Keratinocyte (primary cell): Measurements from ENCODE around the gene TBC1D2. TPM values are rescaled to one million over a fixed set of nuclear protein-coding genes. Genes with fewer than 3 reads are reported as not detected.

Experiments
- DNase-seq: peaks from one replicate; pipeline ENCODE4 v3.0.0-alpha.2; 2011; ENCODE audit warnings: low read depth, missing footprints, low spot score
- FAIRE-seq: peaks from 2 replicates; lab custom pipeline; 2011; peaks lifted over from hg19 to GRCh38; lab: Jason Lieb, UNC
- H2AFZ ChIP-seq: 2 replicates; pipeline ENCODE4 v1.6.0; 2012; ENCODE audit warnings: low read length, control low read depth, inconsistent platforms; ENCODE audit not compliant: control insufficient read depth
- H3K27ac ChIP-seq: 2 replicates; pipeline ENCODE4 v1.5.1; 2011; ENCODE audit warnings: low read length; ENCODE audit not compliant: control insufficient read depth, insufficient read depth
- H3K27me3 ChIP-seq: 3 replicates; pipeline ENCODE4 v1.6.0; 2011; ENCODE audit warnings: low read length; ENCODE audit not compliant: control insufficient read depth, insufficient read depth; ENCODE audit errors: extremely low read depth
- H3K36me3 ChIP-seq, 2 experiments: 2 replicates in 1 of 2; 3 replicates in 1 of 2; pipeline ENCODE4 v1.5.1; 2011; ENCODE audit warnings: low read length in 2 of 2, mild to moderate bottlenecking in 1 of 2; ENCODE audit not compliant: control insufficient read depth in 2 of 2, insufficient read depth in 2 of 2; ENCODE audit errors: extremely low read depth in 1 of 2
- H3K4me1 ChIP-seq: 3 replicates; pipeline ENCODE4 v1.5.1; 2011; ENCODE audit warnings: low read length; ENCODE audit not compliant: control insufficient read depth, insufficient read depth; ENCODE audit errors: extremely low read depth
- H3K4me2 ChIP-seq: 3 replicates; pipeline ENCODE4 v1.6.0; 2011; ENCODE audit warnings: low read depth, low read length; ENCODE audit not compliant: control insufficient read depth, insufficient read depth; ENCODE audit errors: extremely low read depth
- H3K4me3 ChIP-seq, 3 experiments: fragments of 200-600 bp in 1 of 3; sonication (generic) in 1 of 3; 2 replicates in 2 of 3; 3 replicates in 1 of 3; pipeline ENCODE4 v1.5.1; 2011 to 2016; ENCODE audit warnings: low read length in 3 of 3, mild to moderate bottlenecking in 3 of 3, control low read depth in 2 of 3, inconsistent platforms in 1 of 3, low read depth in 1 of 3, mixed read lengths in 1 of 3, mixed run types in 1 of 3, moderate library complexity in 1 of 3; ENCODE audit not compliant: control insufficient read depth in 2 of 3, insufficient read depth in 2 of 3; ENCODE audit errors: extremely low read depth in 1 of 3
- H3K79me2 ChIP-seq: 2 replicates; pipeline ENCODE4 v1.6.0; 2012; ENCODE audit warnings: low read length; ENCODE audit not compliant: control insufficient read depth, insufficient read depth
- H3K9ac ChIP-seq: 3 replicates; pipeline ENCODE4 v1.6.0; 2011; ENCODE audit warnings: low read length; ENCODE audit not compliant: control insufficient read depth, insufficient read depth; ENCODE audit errors: extremely low read depth
- H3K9me1 ChIP-seq: 3 replicates; pipeline ENCODE4 v1.6.0; 2011; ENCODE audit warnings: low read length; ENCODE audit not compliant: control insufficient read depth, insufficient read depth; ENCODE audit errors: extremely low read depth
- H3K9me3 ChIP-seq: 2 replicates; pipeline ENCODE4 v1.5.1; 2012; ENCODE audit warnings: low read depth, low read length; ENCODE audit not compliant: control insufficient read depth
- H4K20me1 ChIP-seq: 3 replicates; pipeline ENCODE4 v1.6.0; 2011; ENCODE audit warnings: low read length; ENCODE audit not compliant: control insufficient read depth, insufficient read depth; ENCODE audit errors: extremely low read depth
- CTCF ChIP-seq, 3 experiments: IDR thresholded peaks in 1 of 3; conservative IDR thresholded peaks in 1 of 3; optimal IDR thresholded peaks in 1 of 3; 2 replicates in 2 of 3; 3 replicates in 1 of 3; pipeline versions ENCODE3 to v1.5.1; 2011; ENCODE audit warnings: low read length in 3 of 3, mild to moderate bottlenecking in 3 of 3, moderate library complexity in 2 of 3, control low read depth in 1 of 3, inconsistent platforms in 1 of 3; ENCODE audit not compliant: insufficient read depth in 2 of 3; ENCODE audit errors: extremely low read depth in 1 of 3
- EZH2 ChIP-seq: IDR thresholded peaks from one replicate; pipeline ENCODE4 v1.6.1; 2012; ENCODE audit warnings: inconsistent platforms, mild to moderate bottlenecking, low read length, moderate library complexity
- dilution Hi-C: fragments of 300-500 bp; cut with MboI; formaldehyde crosslinking; loops from one replicate; pipeline ENCODE4 v1.7.0; 2020; ENCODE audit warnings: low sequenced_read_pairs; ENCODE audit not compliant: extremely low pct_ligation_motif_present
- polyA plus RNA-seq, 5 experiments: library from polyadenylated mRNA; depleted of rRNA in 3 of 5; stranded (reverse) in 3 of 5; stranded (forward) in 1 of 5; unstranded in 1 of 5; fragments of >200 nt; gene quantifications; 1 replicate in 1 of 5; 2 replicates in 3 of 5; 3 replicates in 1 of 5; pipeline versions ENCODE4 v1.2.1 to v1.2.3, GENCODE V29; 2011 to 2012; ENCODE audit warnings: missing spikeins in 2 of 5, low read depth in 1 of 5, low replicate concordance in 1 of 5

Gene TBC1D2
- polyA plus RNA-seq, 1 donor (not counting 4 experiments of a cell fraction or from before 2014, with no cell fraction given): 59.2 TPM

GRCh38 chr9:98289614-98290201 lies 34.3 kb upstream of the TBC1D2 start:
- Histone ChIP-seq H3K4me1 (no peaks in the 10 kb centered on the region), H3K9me3 (no peaks in the 10 kb centered on the region), H3K79me2 (no peaks in the 10 kb centered on the region), H3K4me2 (no peak overlapping the region), H3K27ac (no peak overlapping the region), H3K9ac (no peak overlapping the region), H3K4me3 (no peak overlapping the region), H3K9me1 (no peaks in the 10 kb centered on the region), H3K36me3 (no peaks in the 10 kb centered on the region), H4K20me1 (no peaks in the 10 kb centered on the region), H3K27me3 (peaks cover 4% of the 10 kb centered on the region), H2AFZ (no peak overlapping the region)
- no peak for FAIRE-seq
- no peak for DNase-seq
- dilution Hi-C loops: no loop called here
- no peak for TF ChIP-seq EZH2
- no peak for TF ChIP-seq CTCF (optimal IDR thresholded peaks at IDR 0.05 in 1 of 3, IDR thresholded peaks at IDR 0.05 in 1 of 3, conservative IDR thresholded peaks at IDR 0.05 in 1 of 3; ENCODE audit: extremely low read depth in 1 of 3, insufficient read depth in 2 of 3, low read length in 3 of 3)

GRCh38 chr9:98288881-98289280 lies 33.4 kb upstream of the TBC1D2 start:
- Histone ChIP-seq H3K27ac (no peak overlapping the region), H3K9me1 (no peaks in the 10 kb centered on the region), H3K4me2 (no peak overlapping the region), H4K20me1 (no peaks in the 10 kb centered on the region), H3K4me3 (no peak overlapping the region), H3K27me3 (peaks cover 4% of the 10 kb centered on the region), H3K4me1 (no peaks in the 10 kb centered on the region), H3K9ac (no peak overlapping the region), H3K9me3 (no peaks in the 10 kb centered on the region), H2AFZ (no peak overlapping the region), H3K79me2 (no peaks in the 10 kb centered on the region), H3K36me3 (no peaks in the 10 kb centered on the region)
- dilution Hi-C loops: no loop called here
- FAIRE-seq: no peak
- TF ChIP-seq CTCF (optimal IDR thresholded peaks at IDR 0.05 in 1 of 3, IDR thresholded peaks at IDR 0.05 in 1 of 3, conservative IDR thresholded peaks at IDR 0.05 in 1 of 3; ENCODE audit: extremely low read depth in 1 of 3, insufficient read depth in 2 of 3, low read length in 3 of 3): no peak
- no peak for TF ChIP-seq EZH2
- no peak for DNase-seq
